Measurements from ENCODE around the gene CD59.
"Not testable (repeated sequence)": the region's sequence is repeated elsewhere in the genome, so short reads cannot be mapped to it uniquely, and the experiment has no call there.

CD59 gene

DNA sequence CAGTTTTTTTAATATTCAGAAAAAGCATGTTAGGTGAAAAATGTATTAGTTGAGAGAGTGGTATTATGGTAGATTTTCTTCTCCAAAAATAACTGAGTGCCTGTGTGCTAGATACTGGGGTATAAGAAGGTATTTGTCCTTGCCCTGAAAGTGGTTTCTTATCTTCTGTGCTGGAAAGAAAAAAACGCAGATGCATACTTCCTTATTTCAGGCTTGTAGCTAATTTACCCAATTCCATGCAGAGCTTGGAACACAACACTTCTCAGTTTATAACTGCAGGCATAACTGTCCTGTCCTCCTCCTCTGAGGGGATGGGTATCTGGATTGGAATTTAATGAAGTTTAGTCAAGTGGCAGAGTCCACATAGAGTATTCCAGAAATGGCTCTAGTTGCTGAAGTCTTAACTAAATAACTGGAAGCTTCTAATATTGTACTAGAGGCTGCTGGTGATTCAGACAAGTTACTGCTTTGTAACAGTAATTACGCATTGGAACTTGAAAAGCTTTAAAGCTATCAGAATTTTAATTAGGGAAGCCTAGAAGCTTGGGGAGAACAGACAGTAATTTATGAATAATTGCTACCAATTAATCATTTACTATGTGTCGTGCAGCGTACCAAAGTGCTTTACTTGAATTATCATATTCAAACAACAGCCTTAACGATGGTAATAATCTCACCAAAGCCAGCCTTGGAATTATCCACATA is 22.9 kb downstream of the CD59 start:
- no peak for DNase-seq (ENCODE audit: low spot score)

GRCh38 chr11:33712436-33712835 is 23.8 kb downstream of the CD59 start:
- no peak for DNase-seq (ENCODE audit: low spot score)

DNA sequence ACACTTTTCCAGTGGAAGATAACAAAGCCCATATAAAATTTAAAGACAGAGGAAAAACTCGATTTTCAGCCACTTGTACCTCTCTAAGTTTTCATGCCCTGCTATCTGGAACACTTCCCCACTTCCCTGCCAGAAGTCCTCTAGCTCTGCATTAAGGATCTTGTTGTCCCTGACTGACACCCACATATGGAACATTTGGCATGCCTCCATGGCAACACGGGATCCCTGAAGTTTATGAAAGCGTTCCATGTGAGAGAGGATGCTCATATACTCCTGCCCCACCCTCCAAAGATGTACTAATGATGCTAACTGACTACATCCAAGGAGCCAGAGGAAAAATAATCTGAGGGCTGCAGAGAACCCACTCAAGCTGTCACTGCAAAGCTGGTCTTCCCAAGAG is 26.8 kb downstream of the CD59 start:
- no peak for DNase-seq (ENCODE audit: low spot score)

GRCh38 chr11:33708985-33709384 is 27.2 kb downstream of the CD59 start:
- no peak for DNase-seq (ENCODE audit: low spot score)

- not testable (repeated sequence) for DNase-seq (ENCODE audit: low spot score)
Measured at GRCh38 chr11:33707831-33708230, 28.4 kb downstream of the CD59 start.

- DNase-seq (ENCODE audit: low spot score), result no peak
Measured at GRCh38 chr11:33706966-33707365, 29.3 kb downstream of the CD59 start.

- no peak for DNase-seq (ENCODE audit: low spot score)
Measured at GRCh38 chr11:33706546-33706945, 29.7 kb downstream of the CD59 start.

- no peak for DNase-seq (ENCODE audit: low spot score)
Measured at GRCh38 chr11:33704240-33705002, 31.8 kb downstream of the CD59 start.

DNA sequence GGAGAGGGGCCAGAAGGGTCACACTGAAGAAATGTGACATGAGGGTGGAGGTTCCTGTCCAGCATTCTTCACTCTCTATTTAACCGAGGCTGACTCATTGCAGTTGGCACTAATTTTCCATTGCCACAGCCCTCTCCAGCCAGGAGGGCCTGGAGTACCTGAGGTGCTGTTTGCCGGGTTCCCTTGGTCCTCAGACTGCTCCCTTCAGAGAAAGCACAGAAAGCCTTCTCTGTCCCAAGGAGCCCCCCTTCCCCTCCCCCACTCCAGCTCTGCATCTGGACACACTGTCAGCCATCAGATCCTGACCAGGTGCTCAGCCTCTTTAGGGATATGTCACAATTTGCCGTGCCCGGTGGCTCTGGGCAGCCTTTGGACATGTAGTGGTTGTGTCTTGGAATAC is 32.4 kb downstream of the CD59 start:
- no peak for DNase-seq (ENCODE audit: low spot score)

- no peak for DNase-seq (ENCODE audit: low spot score)
Measured at GRCh38 chr11:33703234-33703633, 33.0 kb downstream of the CD59 start.

GRCh38 chr11:33701302-33702230 is 34.7 kb downstream of the CD59 start:
- no peak for DNase-seq (ENCODE audit: low spot score)

DNA sequence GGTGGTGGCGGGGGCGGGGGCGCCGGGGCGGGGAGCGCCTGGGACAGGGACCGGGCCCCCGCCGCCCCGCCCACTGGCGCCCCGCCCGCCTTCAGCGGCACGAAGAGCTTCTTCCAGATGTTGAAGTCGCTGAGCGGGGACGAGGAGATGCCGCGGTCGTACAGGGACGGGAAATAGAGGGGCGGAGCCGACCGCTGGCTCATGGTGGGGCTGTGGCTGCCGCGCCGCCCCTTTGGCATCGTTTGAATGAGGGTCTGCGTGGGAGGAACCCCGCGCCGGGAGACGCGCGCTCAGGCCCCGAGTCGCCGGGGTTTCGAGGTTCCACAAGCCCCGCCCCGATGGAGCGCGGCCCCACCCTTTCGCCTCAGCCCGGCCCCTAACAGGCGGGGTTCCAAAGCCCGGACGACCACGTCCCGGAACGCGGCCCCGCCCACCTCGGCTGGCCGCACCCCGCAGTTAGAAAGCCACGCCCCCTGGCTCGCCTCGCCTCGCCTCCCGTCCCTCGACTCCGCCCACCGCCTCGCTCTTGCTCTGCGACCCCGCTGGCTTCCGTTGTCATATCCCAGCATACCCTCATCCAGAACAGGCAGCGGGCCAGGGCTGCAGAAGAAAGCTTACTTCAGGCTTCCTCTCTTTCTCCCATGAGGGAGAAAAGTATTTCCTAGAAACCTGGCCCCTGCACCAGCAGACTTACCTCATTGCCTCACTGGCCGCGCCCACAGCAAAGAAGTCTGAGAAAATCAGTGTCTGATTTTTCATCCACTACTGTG is 35.5 kb downstream of the CD59 start, which contains the start of gene C11orf91:
Gene C11orf91, minus strand, starts transcription at position 325 of the 770 bp plus-strand sequence. Its CDS starts 86 bp downstream, at position 239.
- peak; percentile 95 for DNase-seq (ENCODE audit: low spot score)

DNA sequence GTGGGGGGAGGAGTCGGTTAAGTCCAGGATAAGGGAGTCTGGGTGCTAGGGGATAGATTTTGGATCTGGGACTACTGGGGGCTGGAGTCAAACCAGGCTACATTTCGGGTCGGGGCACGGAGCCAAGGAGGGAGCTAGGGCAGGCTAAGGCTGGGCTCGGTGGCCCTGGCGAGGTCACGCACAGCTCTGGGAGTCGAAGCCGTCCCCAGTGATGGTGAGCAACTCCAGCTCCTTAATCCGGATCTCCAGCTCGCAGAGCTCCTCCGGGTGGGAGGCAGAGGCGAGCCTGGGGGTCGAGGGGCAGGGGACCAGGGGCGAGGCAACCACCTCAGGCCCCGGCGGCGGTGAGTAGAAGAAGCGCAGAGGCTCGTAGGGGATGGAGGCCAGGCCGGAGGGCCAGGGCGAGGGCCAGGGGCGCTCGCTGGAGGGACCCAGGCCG is 36.1 kb downstream of the CD59 start:
- DNase-seq (ENCODE audit: low spot score), result no peak

DNA sequence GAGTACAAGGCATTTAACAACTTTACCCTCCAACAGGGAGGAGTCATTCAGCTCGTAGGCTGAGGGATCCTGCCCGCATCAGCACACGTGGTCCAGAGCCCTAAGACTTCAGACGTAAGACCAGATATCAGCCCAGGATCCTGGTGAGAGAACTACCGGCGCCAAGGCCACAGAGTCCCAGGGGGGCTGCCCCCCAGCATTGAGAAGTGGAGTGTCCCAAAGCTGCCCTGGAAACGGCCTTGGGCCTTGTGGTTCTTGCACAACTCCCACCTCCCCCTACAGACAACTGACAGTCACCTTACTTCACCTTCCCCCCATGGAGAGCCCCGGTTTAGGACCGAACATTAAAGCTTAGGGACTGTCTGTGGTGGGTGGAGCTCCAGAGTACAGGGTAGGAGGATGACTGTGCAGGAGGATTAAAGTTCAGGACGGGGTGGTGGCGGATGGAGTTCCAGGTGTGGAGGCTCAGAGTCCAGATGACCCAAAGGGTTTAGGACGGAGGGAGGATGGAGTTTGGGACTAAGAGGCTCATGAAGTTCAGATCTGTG is 36.6 kb downstream of the CD59 start:
- no peak for DNase-seq (ENCODE audit: low spot score)

DNA sequence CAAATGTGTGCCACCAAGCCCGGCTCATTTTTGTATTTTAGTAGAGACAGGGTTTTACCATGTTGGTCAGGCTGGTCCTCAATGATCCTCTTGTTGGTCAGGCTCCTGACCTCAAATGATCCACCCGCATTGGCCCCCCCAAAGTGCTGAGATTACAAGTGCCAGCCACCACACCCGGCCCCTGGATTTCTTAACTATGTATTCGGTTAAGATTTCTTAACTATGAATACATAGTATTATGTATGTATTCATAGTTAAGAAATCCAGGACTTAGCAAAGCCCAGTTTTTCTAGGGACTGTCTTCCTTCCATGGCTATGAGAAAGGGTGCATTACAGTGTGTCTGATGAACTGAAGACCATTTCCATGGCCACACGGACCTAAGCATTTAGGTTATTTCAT is 37.3 kb downstream of the CD59 start:
- no peak for DNase-seq (ENCODE audit: low spot score)

GRCh38 chr11:33697997-33698396 is 38.2 kb downstream of the CD59 start:
- no peak for DNase-seq (ENCODE audit: low spot score)

DNA sequence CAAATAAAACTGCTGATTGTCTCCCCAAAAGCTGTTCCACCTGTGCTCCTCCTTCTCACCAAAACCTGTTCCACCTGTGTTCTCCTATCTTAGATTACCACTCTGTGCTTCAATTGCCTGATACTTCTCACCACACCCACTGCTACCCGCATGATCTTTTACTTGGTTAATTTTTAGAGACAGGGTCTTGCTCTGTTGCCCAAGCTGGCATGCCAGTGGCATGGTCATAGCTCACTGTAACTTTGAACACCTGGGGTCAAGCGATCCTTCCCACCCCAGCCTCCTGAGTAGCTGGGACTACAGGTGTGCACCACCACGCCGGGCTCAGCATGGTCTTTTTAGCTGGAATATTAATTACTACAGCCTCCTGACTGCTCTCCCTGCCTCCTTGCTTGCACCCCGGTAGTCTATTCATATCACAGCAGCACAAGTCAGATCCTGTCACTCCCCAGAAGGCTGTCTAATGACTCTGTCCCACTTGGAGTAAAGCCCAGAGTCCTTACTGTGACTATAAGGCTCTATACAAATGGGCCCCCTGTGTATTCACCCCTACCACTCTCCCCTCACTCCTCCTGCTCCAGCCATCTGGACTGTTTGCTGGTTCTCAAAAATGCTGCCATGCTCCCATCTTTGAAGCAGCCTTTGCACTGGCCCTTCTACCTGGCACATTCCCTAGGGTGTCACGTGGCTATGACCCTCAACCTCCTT is 39.1 kb downstream of the CD59 start:
- DNase-seq (ENCODE audit: low spot score), result no peak

DNA sequence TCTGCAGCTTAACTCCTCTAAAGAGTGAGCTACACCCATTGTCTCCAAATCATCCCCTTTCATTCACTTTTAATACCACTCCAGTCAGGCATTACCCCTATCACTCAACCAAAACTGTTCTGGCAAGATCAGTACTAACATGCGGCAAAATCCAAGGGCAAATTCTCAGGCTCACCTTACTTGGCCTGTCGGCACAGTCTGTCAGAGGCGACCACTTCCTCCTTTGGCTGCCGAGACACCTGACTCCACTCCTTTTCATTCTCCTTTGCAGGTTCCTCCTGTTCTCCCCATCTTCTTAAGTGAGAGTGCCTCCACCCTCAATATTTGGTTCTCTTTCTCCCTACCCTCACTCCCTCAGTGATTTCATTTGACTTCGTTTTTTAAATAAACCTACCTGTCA is 39.8 kb downstream of the CD59 start:
- DNase-seq (ENCODE audit: low spot score), result no peak

DNA sequence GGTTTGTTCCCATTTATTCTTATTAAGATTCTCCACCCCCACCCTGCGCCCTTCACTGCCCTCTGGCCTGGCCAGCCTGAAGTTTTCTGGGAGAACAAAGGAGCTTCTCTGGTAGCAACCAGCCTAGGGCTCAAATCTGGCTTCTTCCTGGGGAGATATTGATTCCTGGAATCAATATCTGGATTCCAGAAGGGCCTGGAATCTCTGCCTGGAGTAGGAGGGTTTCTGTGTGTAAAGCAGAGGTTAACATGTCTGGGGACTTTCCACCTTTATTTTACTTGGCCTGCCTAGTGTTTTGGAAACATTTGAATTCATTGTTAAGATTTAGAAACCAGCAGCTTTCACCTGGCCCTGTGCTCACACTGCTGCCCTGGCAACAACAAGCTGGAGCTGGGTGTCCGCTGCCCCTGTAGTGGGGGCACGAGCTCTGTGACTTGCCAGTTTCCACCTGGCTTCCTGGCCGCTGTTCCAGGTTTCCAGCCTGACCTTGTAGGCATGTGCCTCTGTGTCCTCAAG is 41.1 kb downstream of the CD59 start:
- DNase-seq (ENCODE audit: low spot score), result no peak

DNA sequence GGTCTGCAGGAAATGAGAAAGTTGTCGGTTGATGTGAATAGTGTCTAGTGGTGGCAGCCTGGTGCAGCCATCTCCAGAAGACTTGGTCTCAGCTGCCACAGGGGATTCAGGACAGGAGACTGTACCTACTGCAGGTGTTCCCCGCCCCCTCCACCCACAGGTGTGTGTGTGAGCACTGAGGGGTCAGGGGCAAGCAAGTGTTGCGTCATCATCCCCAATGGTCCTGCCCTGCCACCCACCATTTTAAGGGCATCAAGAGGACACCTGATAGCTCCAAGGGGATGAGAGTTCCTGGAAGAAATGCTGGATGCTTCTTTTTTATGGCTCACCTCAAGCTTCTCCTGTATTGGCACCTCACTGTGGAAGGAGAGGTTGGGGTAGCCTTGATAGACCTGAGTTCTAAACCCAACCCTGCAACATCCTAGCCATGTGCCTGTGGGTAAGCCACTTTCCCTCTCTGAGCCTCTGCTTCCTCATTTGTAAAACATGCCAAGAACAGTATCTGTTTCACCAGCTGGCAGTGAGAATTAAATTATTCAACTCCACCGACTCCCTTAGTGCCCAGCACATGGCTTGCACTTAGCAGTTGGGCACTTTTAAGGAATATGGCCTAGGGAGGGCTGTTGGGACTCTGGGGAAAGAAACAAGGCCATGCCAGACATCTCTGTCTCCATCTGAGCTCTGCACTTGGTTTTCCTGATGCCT is 41.7 kb downstream of the CD59 start:
- DNase-seq (ENCODE audit: low spot score), result no peak

Measured in AG08396 (cell line).